Anterior cingulate cortex (tissue), 58 donors: ENCODE results near the gene ARHGAP36.

ENCODE experiments used
- DNase-seq, 58 donors: peaks; one replicate each; lab custom pipeline; 2025; lab: John Stamatoyannopoulos, UW

The ARHGAP36 gene, protein sequence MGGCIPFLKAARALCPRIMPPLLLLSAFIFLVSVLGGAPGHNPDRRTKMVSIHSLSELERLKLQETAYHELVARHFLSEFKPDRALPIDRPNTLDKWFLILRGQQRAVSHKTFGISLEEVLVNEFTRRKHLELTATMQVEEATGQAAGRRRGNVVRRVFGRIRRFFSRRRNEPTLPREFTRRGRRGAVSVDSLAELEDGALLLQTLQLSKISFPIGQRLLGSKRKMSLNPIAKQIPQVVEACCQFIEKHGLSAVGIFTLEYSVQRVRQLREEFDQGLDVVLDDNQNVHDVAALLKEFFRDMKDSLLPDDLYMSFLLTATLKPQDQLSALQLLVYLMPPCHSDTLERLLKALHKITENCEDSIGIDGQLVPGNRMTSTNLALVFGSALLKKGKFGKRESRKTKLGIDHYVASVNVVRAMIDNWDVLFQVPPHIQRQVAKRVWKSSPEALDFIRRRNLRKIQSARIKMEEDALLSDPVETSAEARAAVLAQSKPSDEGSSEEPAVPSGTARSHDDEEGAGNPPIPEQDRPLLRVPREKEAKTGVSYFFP

DNA sequence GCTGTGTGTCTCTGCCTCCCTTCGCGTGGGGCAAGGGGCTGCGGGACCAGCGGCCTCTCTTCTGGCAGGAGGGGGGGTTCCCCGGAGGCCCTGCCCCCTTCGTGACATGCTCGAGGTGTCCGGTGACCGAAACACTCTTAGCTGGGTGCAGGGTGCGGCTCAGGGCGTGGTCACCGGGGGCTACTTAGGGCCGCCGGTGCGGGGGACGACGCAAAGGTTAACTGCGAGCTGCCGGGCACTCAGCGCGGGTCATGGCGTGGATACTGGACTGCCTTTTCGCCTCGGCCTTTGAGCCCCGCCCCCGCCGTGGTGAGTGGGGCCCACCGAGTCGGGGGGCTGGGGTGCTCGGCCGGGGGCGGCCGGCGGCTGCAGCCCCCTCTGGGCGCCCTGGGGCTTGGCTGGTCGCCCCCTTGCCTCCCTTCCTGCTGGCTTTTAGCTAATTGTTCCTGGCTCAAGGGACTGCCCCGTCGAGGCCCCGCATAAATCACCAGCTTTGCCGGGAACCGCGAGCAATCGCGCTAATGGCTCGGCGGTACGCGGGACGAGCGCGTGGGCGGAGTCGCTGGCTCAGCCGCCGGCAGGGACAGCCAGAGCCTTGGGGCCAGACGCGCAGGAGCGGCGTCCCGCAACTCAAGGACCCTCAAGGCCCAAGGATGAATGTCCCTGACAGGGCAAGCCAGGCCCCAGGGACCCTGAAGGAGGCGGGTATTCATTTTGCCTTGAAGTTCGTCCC is at the start of gene ARHGAP36:
Gene ARHGAP36, plus strand, starts transcription at position 211 of the 733 bp plus-strand sequence. CDS start 23,320 bp downstream, outside the sequence.
- no peak for DNase-seq

GRCh38 chrX:131010186-131010585 is 48.0 kb upstream of the ARHGAP36 start:
- no peak for DNase-seq

DNA sequence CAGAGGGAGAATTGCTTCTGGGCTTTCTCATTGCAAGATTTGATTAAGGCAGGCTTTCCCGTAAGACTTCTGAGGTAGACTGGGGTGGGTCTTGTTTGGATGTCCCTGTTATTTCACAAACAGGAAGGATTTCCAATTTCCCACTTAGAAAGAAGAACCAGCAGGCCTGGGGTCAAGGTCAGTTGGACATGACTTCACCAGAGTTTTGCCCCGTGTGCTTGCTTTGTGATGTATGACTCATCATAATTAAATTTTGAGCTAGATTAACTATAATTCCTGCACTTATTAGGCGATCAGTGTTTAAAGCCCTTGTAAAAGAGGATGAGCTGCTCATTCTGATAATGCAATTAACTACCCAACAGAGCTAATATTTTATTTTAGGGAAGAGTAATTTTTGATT is 32.8 kb upstream of the ARHGAP36 start:
- no peak for DNase-seq

- DNase-seq, result no peak
Measured at GRCh38 chrX:131032354-131033230, 25.6 kb upstream of the ARHGAP36 start.

DNA sequence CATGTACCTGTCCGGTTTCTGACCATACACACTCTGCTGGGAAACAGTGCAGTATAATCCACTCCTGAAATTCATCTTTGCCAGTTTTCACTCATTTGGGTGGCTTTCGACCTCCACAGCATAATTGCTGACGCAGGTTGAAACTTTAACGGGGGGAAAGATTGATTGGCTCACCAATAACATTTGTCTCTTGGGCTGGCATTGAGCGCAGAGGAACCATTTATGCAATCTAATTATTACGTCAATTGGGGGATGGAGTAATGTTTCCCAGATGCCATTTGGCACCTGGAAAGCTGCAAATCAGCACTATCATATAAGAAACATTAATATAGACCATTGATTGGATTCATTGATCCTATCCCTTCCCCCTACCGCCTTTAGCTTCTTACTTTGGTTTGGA is 24.1 kb upstream of the ARHGAP36 start:
- DNase-seq, result no peak

- no peak for DNase-seq
Measured at GRCh38 chrX:131040781-131041180, 17.4 kb upstream of the ARHGAP36 start.

- no peak for DNase-seq
Measured at GRCh38 chrX:131041667-131042066, 16.5 kb upstream of the ARHGAP36 start.

GRCh38 chrX:131045726-131046125 is 12.4 kb upstream of the ARHGAP36 start:
- DNase-seq, result no peak

DNA sequence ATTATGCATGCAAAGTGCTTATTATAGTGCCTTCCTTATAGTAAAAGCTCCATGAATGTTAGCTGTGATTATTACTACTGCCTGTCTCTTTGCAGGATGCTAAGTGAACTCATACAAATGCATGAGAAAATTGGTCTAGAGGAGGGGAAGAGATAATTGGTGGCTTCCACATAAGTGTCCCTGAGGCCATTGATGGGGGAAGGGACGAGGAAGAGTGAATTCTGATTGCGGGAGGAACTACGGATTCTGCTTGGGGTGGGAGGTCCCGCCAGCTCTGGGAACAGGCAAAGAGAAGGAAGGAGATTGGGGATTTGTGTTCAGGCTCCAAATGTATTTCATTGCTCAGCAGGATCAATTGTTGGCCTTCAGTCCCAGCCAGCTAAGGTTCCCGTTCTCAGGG is 11.6 kb upstream of the ARHGAP36 start:
- DNase-seq, result no peak

DNA sequence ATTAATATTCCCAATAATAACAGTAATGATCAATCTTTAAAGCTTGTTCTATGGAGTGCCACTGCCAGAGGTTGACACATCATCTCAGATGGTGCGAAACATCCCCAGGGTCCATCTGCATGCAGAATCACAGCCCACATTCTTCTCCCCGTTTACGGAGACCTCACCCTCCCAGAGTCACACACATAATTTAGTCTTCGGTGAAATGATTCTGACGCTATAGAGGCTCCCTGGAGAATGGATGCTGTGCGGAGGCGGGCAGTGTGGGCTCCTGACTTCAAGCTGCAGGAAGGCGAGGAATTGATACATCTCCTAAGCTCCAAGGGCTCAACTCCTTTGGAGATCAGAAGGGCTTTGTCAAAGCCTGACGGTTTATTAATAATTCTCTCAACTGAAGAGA is 11.0 kb upstream of the ARHGAP36 start:
- DNase-seq, result no peak

DNA sequence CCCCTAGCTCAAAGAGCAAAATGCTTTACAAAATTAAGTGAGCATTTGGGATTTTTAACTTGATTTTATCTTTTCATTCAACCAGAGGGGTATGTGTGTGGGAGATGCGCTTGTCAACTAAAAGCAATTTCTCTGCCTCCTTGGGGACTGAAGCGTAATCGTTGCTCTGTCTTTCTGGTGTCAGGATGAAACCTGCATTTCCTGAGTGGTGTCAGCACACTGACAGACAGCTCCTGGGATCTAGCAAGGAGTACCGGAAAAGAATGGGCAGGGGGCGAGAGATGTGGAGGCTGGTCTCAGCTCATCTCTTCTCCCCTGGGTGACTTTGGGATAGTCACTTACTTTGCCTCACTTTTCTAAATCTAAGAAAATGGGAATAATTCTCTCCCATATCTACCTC is 5.1 kb upstream of the ARHGAP36 start:
- no peak for DNase-seq

GRCh38 chrX:131054906-131055305 is 3.2 kb upstream of the ARHGAP36 start:
- no peak for DNase-seq

- DNase-seq, result no peak
Measured at GRCh38 chrX:131057706-131058105, 440 bp upstream of the ARHGAP36 start.

DNA sequence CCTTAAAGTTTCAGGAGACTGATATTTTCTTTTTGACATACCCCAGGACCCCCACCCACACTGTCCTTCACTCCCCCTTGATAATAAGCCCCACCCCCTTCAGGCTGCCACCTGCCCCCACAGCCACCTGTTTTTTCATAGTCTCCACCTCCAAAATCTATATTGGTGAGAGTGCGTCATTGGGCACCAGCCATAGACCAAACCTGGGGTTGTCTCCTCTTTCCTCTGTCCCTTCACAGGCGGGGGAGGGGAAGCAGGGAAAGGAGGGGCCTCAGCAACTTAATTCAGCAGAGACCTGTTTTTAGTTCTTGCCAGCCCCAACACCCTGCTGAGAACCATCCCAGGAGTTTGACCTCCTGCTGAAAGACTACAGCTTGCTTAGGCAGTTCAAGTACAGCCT is 1.1 kb downstream of the ARHGAP36 start:
- no peak for DNase-seq

DNA sequence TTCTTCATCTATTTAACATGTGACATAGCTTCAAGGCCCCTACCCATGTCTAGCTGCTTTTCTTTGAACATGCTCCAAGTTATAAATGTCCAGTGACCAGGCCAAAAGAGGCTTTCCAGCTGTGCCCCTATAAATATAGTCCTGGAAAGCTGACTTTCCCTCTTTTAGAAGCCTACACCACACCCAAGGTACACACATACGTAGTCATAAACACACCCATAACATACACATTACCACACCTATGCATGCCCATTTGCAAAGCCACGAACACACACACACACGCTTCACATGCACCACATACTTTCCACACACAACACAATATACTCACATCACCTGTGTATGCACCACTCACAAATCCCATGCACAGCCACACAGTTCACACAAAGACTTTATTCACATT is 2.0 kb downstream of the ARHGAP36 start:
- DNase-seq, result no peak

DNA sequence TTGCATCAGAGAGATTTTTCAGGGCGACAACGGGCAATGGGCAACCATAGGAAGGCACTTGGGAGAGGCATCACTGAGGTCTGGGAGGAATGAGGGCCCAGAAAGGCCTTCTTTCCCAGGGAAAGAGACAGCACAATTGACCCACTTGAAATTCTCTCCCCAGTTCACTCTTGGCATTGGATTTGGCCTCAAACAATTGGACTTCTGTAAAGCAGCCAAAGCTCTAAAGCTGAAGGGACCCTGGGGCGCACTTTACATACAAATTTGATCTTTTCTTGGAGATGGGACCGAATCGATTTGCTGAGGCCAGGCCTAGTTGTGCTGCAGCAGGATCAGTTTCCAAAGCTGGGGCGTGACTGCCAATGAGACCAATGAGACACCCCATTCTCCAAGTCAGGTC is 3.2 kb downstream of the ARHGAP36 start:
- DNase-seq, result peak in 18 of 58 donors; percentile 0 to 60 (median 6)

DNA sequence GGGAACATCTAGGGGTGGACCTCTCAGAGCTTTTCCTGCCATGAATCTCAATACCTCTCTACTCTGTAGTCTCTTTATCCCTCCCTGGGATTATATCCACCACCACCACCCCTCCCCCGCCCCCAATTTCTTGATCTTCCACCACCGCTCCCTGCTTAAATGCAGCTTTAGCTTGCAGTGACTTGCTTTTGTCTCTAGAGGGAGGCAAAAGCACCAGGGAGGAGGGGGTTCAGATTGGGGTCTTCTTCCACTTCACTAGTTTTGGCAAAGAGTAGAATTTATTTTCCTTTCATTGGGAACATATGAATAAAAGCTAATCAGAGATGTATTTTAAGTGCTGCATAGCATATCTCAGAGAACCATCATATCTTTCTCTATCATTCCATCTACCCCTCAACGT is 5.5 kb downstream of the ARHGAP36 start:
- DNase-seq, result no peak

DNA sequence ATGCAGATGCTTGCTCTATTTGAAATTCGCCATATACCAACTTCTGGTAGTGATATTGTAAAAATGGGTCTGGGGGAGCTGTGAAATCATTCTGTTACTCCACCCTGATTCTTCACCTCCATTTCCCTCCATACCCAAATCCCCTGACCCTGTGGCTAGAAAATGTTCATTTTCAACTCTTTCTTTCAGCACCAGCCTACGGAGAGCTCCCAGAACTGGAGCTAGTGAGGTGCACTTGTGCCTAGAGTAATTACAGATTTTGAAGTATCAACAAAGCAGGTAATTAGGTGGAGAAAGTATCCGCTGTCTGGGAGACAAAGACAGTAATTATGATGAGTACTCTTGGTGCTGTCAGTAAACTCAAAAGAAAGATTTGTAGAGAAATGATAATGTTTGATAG is 8.1 kb downstream of the ARHGAP36 start:
- DNase-seq, result no peak

GRCh38 chrX:131067216-131067615 is 9.1 kb downstream of the ARHGAP36 start:
- no peak for DNase-seq
